Esophagus squamous epithelium (tissue), 5 donors: ENCODE data around the gene XPOT. TPM values are rescaled to one million over a fixed set of nuclear protein-coding genes. Genes with fewer than 3 reads are reported as not detected.

Source experiments
- DNase-seq: peaks from one replicate; lab custom pipeline; 2025; lab: John Stamatoyannopoulos, UW
- H3K27ac ChIP-seq, 4 donors: fragments of 200-600 bp; sonication (generic); one replicate each; pipeline ENCODE4 v1.5.1; 2016 to 2019; ENCODE audit warnings: mild to moderate bottlenecking in 1 of 4
- H3K27me3 ChIP-seq, 4 donors: fragments of 200-600 bp; sonication (generic); 1 replicate in 3 of 4; 2 replicates in 1 of 4; pipeline versions ENCODE4 v1.5.1 to v1.6.0; 2017 to 2021; ENCODE audit warnings: antibody characterized with exemption in 1 of 4
- H3K36me3 ChIP-seq, 3 donors: fragments of 200-600 bp; sonication (generic); one replicate each; pipeline ENCODE4 v1.5.1; 2016 to 2019
- H3K4me1 ChIP-seq, 3 donors: fragments of 200-600 bp; sonication (generic); one replicate each; pipeline ENCODE4 v1.5.1; 2017 to 2019
- H3K4me3 ChIP-seq, 4 donors: fragments of 200-600 bp; sonication (generic); 1 replicate in 3 of 4; 2 replicates in 1 of 4; pipeline ENCODE4 v1.5.1; 2016 to 2019; ENCODE audit warnings: mild to moderate bottlenecking in 2 of 4, moderate library complexity in 1 of 4
- H3K9me3 ChIP-seq, 3 donors: fragments of 200-600 bp; sonication (generic); one replicate each; pipeline ENCODE4 v1.5.1; 2016 to 2019
- CTCF ChIP-seq, 6 experiments: fragments of 450-650 bp in 4 of 6; fragments of 200-600 bp in 2 of 6; sonication (generic) in 2 of 6; IDR thresholded peaks; one replicate each; pipeline ENCODE4 v1.5.1; 2016 to 2019; ENCODE audit warnings: antibody characterized with exemption in 6 of 6, mild to moderate bottlenecking in 4 of 6, moderate library complexity in 4 of 6
- POLR2A ChIP-seq, 4 donors: fragments of 450-650 bp; IDR thresholded peaks; one replicate each; pipeline ENCODE4 v1.6.1; 2017; ENCODE audit warnings: antibody characterized with exemption in 4 of 4, mild to moderate bottlenecking in 4 of 4, moderate library complexity in 3 of 4
- WGBS, 2 donors: methylation state at CpG; one replicate each; pipeline ENCODE4 v1.1.5; 2018; 5-methylcytosine and 5-hydroxymethylcytosine counted together
- intact Hi-C: fragments of 100-400 bp; cut with DNase I; formaldehyde crosslinking; loops from one replicate; pipeline ENCODE4 v1.15.0; 2022
- total RNA-seq, 4 donors: library from RNA; depleted of rRNA; stranded (reverse); fragments of >200 nt; gene quantifications; one replicate each; pipeline ENCODE4 v1.1.0, GENCODE V29; 2016
- donor health status: DM: yes; HTN: yes; CAD: no.

XPOT gene
- total RNA-seq, 4 donors from 2014 or later, result 29.9 to 61.2 (median 38.0) TPM

GRCh38 chr12:64486657-64487056 is 82.5 kb downstream of the XPOT start:
- no peak overlapping the region for H3K27ac ChIP-seq
- peaks cover 0 to 98% (median 33%) of the 10 kb centered on the region in 3 donors for H3K36me3 ChIP-seq
- intact Hi-C loops, result no loop called here
- no peaks in the 10 kb centered on the region for H3K27me3 ChIP-seq
- no peaks in the 10 kb centered on the region for H3K4me1 ChIP-seq
- WGBS, 2 donors, result 96 to 97% methylated on average over 3 of the region's 3 CpGs
- H3K9me3 ChIP-seq, result no peaks in the 10 kb centered on the region
- no peak overlapping the region for H3K4me3 ChIP-seq
- TF ChIP-seq POLR2A (IDR thresholded peaks at IDR 0.05), result no peak
- no peak for TF ChIP-seq CTCF (IDR thresholded peaks at IDR 0.05)
- no peak for DNase-seq

DNA sequence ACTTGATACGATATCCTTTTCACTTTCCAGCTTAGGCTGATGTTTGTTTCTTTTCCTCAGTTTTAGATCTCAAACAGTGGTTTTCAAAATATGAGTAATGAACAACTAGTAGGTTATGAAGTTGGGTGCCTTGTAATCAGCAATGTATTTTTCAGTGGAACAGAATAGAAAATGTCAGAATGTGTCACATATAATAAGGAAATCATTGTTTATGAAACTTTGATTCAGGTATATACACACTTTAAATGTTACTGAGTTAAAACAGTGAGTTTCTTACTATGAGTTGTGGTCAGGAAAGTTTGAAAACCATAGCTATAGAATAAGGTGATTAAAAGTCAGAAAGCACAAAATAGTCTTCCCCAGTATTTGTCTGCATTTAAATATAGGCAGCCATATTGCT is 87.5 kb downstream of the XPOT start:
- Histone ChIP-seq H3K27ac (no peak overlapping the region), H3K9me3 (no peaks in the 10 kb centered on the region), H3K27me3 (no peaks in the 10 kb centered on the region), H3K4me3 (no peak overlapping the region), H3K36me3 (peaks cover 4 to 100% (median 30%) of the 10 kb centered on the region in 3 donors), H3K4me1 (no peaks in the 10 kb centered on the region)
- TF ChIP-seq POLR2A (IDR thresholded peaks at IDR 0.05) (no peak), CTCF (IDR thresholded peaks at IDR 0.05) (no peak)
- 79 to 96% methylated on average over 1 of the region's 1 CpG for WGBS, 2 donors
- DNase-seq, result no peak
- intact Hi-C loops, result no loop called here

DNA sequence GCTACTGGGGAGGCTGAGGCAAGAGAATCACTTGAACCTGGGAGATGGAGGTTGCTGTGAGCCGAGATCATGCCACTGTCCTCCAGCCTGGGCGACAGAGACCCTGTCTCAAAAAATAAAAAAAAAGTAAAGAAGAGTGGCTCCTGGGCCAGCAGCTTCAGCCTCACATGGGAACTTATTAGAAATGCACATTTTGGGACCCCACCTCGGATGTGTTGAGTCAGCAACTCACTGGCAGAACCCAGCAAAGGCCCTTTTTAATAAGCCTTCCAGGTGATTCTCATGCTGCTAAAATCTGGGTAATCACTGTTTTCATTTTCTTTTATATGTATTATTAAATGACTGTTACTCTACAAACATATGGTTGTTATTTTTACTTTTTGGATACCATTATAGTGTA is 89.3 kb downstream of the XPOT start:
- Histone ChIP-seq H3K27me3 (no peaks in the 10 kb centered on the region), H3K9me3 (no peaks in the 10 kb centered on the region), H3K4me3 (no peak overlapping the region), H3K4me1 (no peaks in the 10 kb centered on the region), H3K36me3 (peaks cover 4 to 100% (median 29%) of the 10 kb centered on the region in 3 donors), H3K27ac (no peak overlapping the region)
- TF ChIP-seq POLR2A (IDR thresholded peaks at IDR 0.05), result no peak
- TF ChIP-seq CTCF (IDR thresholded peaks at IDR 0.05), result no peak
- WGBS, 2 donors, result 96 to 98% methylated on average over 3 of the region's 3 CpGs
- intact Hi-C loops, result no loop called here
- DNase-seq, result no peak

GRCh38 chr12:64494998-64495729 is 91.0 kb downstream of the XPOT start:
- Histone ChIP-seq H3K36me3 (peaks cover 4 to 100% (median 26%) of the 10 kb centered on the region in 3 donors), H3K4me1 (no peaks in the 10 kb centered on the region), H3K4me3 (no peak overlapping the region), H3K27me3 (no peaks in the 10 kb centered on the region), H3K27ac (no peak overlapping the region), H3K9me3 (no peaks in the 10 kb centered on the region)
- WGBS, 2 donors, result 78 to 83% methylated on average over 5 of the region's 5 CpGs
- TF ChIP-seq CTCF (IDR thresholded peaks at IDR 0.05) (no peak), POLR2A (IDR thresholded peaks at IDR 0.05) (no peak)
- DNase-seq, result no peak
- intact Hi-C loops, result no loop called here

DNA sequence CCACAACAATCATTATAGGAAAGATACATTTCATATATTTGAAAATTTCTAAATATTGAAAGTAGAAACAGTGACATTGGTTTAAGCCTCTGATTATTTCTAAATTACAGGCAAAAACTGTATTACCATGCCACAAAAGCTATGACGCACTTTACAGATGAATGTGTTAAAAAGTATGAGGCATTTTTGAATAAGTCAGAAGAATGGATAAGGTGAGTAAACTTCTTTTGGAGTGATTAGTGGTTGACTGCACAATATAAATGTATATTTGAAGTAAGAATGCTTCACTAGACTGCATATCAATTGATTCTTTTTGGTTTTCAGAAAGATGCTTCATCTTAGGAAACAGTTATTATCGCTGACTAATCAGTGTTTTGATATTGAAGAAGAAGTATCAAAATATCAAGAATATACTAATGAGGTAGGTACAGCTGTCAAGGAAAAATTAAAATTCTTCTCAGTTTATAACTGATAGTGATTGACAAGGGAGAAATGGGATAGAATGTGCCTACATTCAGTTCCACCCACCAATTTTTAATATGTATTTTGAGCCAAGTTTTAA is 92.7 kb downstream of the XPOT start:
- no peak for TF ChIP-seq CTCF (IDR thresholded peaks at IDR 0.05)
- no peak for TF ChIP-seq POLR2A (IDR thresholded peaks at IDR 0.05)
- WGBS, 2 donors, result 92 to 94% methylated on average over 2 of the region's 2 CpGs
- Histone ChIP-seq H3K36me3 (peaks cover 4 to 100% (median 15%) of the 10 kb centered on the region in 3 donors), H3K27ac (no peak overlapping the region), H3K9me3 (no peaks in the 10 kb centered on the region), H3K4me1 (no peaks in the 10 kb centered on the region), H3K4me3 (no peak overlapping the region), H3K27me3 (no peaks in the 10 kb centered on the region)
- no peak for DNase-seq
- intact Hi-C loops, result no loop called here
